Astrocyte of the hippocampus (primary cell): ENCODE data around the gene KCNH1.
"Not testable (repeated sequence)": the region's sequence is repeated elsewhere in the genome, so short reads cannot be mapped to it uniquely, and the experiment has no call there.

Experiments used
- DNase-seq: peaks from one replicate; pipeline ENCODE4 v3.0.0; 2011; ENCODE audit warnings: low read depth, low spot score

The KCNH1 gene

DNA sequence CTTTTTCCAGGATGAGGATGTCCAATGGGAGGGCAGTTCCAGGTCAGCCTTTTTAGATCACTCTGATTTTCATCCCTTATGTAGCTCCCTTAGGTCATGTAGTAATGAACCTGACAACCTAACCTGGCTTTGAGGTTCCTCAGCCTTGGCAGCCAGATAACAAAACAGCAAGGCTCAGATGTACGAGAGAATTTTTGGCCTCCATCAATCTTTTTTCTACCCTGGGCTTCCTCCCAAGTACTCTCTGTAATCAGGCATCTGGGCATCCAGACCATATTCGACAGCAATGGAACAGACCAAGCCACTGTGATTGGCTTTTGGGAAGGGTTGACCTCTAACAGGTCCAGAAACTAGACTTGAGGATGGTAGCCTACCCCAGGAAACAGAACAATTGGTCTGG, 38.6 kb downstream of the KCNH1 start:
- DNase-seq = no peak

DNA sequence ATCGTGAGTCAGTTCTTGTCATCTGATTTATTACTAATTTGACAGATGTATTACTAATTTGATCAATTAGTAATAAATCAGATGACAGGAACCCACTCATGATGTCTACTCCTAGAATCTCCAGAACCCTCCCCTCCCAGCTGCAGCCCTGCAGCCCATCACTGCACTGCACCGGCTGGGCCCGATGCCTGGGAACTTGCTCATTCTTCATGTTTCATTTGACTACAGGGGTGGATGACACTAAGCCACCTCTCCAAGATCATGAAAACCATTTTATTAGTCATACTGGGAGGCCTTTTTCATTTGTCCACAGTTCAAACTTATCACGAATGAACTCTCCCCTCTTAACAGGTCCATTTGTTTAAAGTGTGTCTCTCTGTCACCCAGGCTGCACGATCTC, 41.0 kb downstream of the KCNH1 start:
- no peak for DNase-seq

DNA sequence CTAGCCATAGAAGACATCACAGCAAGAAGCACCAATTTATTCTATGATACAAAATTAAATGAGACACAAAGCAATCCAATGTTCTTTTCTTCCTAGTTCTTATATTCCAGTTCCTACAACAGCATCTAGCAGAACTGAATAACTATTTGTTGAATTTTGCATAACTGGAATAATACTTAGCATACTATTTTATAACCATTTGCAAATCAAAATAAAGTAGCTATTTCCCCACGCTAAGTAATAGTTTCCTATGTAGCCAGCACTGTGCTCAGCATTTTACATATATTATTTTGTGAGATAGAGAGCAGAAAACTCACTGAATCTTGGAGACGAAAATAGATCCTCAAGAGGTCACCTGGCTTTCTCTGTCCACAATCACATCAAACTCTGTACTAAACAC, 42.1 kb downstream of the KCNH1 start:
- DNase-seq = no peak

DNA sequence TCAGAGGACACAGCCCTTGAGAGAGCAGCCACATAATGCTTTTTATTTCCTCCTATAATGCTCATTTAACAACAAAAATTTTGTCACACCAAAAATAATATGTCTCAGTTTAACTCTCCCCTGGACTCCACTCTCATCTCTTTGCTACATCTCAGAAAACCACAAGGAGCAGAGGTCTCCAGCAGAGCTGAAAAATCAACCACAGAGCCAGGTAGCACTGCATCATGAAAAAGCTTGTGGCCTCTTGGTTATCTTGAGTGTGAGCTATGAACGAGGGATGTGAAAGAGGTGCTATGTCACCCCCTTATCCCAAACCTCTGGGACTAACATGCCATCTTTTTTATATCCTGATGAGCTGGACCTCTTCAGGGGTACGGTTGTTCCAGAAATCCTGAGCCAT, 44.4 kb downstream of the KCNH1 start:
- no peak for DNase-seq

GRCh38 chr1:211088156-211088555, 45.8 kb downstream of the KCNH1 start:
- DNase-seq = no peak

- no peak for DNase-seq
Observed at GRCh38 chr1:211082824-211083223, 51.1 kb downstream of the KCNH1 start.

GRCh38 chr1:211081447-211081846, 52.5 kb downstream of the KCNH1 start:
- not testable (repeated sequence) for DNase-seq

- DNase-seq = peak; percentile 4
Observed at GRCh38 chr1:211068976-211069375, 65.0 kb downstream of the KCNH1 start.

DNA sequence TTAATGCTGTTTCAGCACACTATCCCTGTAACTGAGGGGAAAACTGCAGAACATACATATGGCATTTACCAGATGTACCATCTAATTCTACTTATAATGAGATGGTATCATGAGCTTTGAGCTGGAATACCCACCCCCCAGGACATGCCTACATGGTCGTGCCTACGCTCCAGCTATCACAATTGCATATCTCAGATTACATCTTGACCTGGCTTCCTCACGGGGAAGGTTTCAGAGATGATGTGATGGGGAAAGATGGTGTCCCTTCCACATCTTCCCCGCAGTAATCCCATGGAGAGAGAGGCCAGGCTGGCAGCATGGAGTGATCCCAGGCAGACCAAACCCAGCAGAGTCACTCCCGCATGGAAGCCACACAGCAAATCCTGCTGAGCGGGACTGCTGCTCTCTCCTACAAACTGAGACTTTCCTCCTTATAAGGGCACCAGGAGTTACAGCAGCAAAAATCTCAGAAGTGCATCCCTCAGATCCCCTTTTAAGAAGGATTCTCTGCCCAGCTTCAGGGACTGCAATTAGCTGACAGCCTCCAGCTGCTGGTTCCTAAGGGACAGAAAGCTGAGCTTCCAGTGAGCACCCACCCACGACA, 67.1 kb downstream of the KCNH1 start:
- DNase-seq = no peak

- DNase-seq = not testable (repeated sequence)
Observed at GRCh38 chr1:211041838-211042237, 92.1 kb downstream of the KCNH1 start.

DNA sequence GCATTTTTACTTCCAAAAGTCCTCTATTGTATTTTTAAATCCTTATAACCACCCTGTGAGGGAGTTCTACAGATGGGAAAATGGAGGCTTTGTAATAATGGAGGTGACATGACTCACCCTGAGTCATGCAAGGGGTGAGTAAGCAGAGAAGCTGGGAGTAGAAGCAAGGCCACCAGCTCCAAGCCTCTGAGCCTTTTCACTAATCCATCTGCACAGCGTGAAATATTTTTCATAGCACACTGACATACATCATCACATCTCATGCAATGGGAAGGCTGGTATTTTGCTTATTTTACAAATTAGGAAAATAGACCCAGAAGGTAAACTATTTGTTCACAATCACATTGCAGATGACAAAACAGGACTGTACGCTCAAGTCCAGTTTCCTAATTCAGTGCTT, 96.9 kb downstream of the KCNH1 start:
- DNase-seq = peak; percentile 94

GRCh38 chr1:211036381-211037060, 97.4 kb downstream of the KCNH1 start:
- DNase-seq = no peak

DNA sequence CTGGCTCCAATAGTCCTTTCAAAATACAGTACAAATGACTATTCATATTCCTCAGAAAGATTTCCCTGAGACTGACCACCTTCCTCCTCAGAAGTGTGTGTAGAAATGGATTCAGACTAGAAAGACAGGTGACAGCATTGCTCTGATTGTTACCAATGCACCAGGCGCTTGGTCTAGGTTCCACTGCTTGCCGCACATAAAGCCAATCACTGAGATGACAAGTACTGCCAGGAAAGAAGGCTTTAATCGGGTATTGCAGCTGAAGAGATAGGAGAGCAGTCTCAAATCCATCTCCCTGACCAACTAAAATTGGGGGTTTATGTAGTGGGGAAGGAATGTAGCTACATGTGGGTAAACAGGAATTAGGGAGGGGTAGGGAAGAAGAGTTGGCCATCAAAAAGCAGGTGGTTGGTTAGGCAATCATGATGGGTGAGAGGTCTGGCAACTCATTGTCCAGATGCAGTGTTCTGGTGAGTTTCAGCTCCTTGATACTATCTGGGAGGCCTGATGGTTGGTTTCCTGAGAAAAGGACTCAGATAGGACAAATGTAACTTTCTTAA, 98.0 kb downstream of the KCNH1 start:
- no peak for DNase-seq

GRCh38 chr1:211033921-211034525, 99.9 kb downstream of the KCNH1 start:
- no peak for DNase-seq

DNA sequence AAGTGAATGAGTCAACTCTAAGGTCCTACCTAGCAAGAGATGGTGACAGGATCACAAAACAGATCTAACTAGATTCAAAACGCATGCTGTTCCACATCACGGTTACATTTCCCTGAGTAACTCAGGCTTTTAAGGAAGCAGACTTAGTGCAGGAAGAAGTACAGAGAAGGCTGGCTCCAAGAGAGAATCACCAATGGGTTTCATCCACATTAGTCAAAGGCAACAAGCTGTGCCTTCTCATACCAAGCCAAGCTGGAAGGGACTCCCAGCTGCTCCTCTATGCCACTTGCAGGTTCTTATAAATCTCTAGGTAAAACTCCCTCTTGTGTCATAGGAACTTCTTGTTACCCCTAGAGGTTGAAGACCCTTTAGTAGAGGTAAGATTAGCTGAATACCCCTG, 109.0 kb downstream of the KCNH1 start:
- DNase-seq = no peak

DNA sequence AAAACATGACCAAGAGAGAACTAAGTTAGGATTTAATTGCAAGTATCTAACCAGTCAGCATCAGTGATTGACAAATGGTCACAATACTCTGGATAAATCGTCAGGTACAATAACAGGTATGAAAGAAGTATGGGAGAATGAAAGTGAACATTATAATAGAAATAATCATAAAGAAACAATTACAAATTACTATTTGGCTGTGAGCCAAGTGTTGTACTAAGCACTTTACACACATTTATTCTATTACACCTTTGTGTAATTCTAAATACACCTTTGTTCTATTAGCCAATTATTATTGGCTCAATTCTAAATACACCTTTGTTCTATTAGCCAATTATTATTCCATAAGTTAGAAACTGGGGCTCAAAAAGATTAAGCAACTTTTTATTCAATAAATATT, 114.7 kb downstream of the KCNH1 start:
- DNase-seq = no peak

GRCh38 chr1:211018690-211019089, 115.3 kb downstream of the KCNH1 start:
- DNase-seq = no peak

DNA sequence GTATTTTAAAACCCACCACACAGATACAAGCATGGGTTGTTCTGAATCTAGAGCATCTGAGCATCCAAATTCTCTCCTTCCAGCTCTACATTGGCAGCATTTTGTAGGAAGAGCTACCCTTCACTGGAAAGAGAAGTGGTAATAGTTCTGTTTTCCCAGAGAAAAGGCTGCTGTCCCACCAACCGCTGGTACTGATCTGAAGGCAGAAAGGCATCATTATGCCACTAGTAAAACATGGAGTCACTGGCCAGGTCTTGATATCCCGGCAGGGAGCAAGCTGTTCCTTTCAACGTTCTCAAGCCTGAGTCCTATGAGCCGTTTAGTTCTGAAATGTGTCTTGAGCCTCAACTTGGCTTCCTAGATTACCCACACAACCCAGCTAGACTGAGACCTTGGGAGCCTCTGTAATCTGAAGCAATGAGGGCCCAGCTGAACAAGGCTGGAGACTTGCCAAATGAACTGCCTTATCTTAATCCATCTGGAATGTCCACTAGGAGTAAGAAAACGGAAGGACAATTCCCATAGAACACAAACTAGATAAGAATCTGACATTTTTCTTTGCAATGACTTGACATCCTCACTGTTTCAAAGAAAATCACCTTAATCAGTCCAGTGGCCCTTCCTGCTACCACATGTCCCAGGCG, 116.8 kb downstream of the KCNH1 start:
- peak; percentile 51 for DNase-seq

DNA sequence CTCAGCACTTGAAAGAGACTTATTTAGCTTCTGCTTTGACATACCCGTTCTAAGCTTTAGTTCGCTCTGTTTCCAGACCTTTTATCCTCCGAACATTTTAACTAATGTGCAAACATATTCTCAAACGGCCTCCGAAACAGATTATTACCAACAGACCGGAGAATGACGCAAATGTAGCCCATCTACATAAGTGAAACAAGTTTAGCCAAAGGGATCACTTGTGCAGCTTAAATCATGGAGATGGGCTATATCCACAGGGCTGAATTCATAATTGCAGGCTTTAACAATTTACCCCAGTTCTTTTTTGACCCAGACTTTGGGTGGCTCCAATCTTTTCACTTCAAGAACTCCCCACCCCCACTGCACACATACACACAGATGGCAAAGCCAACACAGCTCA, 119.7 kb downstream of the KCNH1 start:
- DNase-seq = no peak

GRCh38 chr1:211013346-211014240, 120.4 kb downstream of the KCNH1 start:
- no peak for DNase-seq

DNA sequence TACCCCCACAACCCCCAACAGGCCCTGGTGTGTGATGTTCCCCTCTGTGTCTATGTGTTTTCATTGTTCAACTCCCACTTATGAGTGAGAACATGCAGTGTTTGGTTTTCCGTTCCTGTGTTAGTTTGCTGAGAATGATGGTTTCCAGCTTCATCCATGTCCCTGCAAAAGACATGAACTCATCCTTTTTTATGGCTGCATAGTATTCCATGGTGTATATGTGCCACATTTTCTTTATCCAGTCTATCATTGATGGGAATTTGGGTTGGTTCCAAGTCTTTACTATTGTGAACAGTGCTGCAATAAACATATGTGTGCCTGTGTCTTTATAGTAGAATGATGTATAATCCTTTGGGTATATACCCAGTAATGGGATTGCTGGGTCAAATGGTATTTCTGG, 122.8 kb downstream of the KCNH1 start:
- not testable (repeated sequence) for DNase-seq
